HG02973 (cell line): ENCODE measurements around the gene PDE8A.

Experiments used
- ATAC-seq: cut with Tn5 transposase; IDR thresholded peaks from one replicate; pipeline ENCODE4 v1.9.1; 2021; ENCODE audit warnings: moderate library complexity; ENCODE audit not compliant: unreplicated experiment

Gene PDE8A

GRCh38 chr15:85071061-85071460 lies 89.4 kb downstream of the PDE8A start:
- no peak for ATAC-seq

GRCh38 chr15:85071504-85071903 lies 89.8 kb downstream of the PDE8A start:
- no peak for ATAC-seq

DNA sequence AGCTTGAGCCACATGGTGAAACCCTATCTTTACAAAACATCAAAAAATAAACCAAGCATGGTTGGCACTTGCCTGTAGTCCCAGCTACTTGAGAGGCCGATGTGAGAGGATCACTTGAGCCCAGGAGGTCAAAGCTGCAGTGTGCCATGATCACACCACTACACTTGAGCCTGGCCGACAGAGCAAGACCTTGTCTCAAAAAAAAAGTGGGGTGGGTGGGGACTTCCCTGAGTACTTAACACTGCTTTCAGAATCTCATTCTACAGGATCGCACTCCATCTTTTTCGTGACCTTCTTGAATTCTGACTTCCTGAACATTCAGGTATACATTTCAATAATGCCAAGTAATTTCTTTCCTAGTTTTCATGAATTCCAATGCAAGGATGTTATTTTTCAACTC lies 91.3 kb downstream of the PDE8A start:
- ATAC-seq: no peak

- peak; percentile 98 for ATAC-seq
Observed at GRCh38 chr15:85073556-85074194, 92.0 kb downstream of the PDE8A start.

GRCh38 chr15:85086855-85087254 lies 105.2 kb downstream of the PDE8A start:
- ATAC-seq: no peak

GRCh38 chr15:85088300-85088699 lies 106.6 kb downstream of the PDE8A start:
- no peak for ATAC-seq

DNA sequence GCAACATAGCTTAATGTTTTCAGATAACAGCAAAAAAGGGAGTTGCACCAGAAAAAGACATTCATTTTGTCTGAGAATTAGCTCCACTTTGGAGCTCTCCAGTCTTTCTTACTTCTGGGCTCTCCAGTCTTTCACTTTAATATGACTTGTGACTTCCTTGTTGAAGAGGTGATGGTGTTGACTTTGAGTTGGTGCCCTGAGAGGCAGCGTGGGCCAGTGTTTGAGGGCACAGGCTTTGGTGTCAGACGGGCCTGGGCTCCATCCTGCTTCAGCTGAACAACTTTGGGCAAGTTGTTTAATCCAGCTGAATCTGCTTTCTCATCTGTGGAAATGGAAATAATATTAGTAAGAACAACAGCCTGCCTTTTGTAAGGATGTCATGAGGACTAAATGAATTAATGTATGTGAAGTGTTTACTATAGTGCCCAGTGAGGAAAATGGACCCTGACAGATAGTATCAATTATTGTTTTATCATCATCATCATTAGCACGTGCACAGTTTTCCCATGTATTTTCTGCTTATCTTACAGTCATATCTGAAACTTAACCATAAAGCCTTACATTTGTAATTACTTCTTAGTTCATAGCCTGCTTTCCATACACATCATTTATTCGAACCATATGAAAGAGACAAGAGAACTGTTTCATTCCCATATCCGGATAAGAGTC lies 108.4 kb downstream of the PDE8A start:
- no peak for ATAC-seq

DNA sequence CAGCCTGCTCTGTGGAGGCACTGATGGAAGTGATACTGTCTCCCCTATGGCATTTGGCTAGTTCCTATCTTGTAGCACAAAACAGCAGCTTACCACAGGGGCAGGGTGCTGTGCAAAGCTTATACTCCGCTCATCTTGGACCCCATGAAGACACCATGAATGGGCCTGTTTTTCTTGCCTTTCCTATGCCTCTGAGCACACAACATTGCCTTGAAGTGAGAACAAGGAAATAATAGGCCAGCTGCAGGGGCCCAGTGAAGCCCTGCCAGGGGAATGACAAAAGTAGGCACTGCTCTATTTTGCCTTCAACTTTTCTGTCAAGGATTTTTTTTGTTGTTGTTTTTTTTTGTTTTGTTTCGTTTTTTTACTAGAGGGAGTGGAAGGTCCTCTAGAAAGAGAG lies 110.3 kb downstream of the PDE8A start:
- ATAC-seq: no peak

DNA sequence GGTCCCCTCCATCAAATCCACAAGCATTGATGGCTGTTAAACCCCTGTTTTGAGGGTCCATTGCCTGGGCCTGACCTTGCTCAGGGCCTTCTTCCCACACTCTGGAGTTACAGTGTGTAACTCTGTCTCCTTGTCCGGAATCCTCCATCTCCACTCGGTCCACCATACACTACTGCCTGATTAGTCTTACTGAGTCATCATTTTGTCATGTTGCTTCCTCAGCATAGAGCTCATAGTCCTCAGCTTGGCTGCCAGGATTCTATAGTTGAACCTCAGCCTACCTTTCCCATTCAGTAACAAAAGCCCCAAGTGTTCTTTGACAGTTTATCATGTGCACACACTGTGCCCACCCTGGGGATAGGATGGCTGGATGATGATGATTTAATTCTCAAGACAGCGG lies 113.0 kb downstream of the PDE8A start:
- no peak for ATAC-seq

- no peak for ATAC-seq
Observed at GRCh38 chr15:85095566-85095965, 113.9 kb downstream of the PDE8A start.

- ATAC-seq: no peak
Observed at GRCh38 chr15:85097250-85097649, 115.6 kb downstream of the PDE8A start.

GRCh38 chr15:85097725-85098124 lies 116.1 kb downstream of the PDE8A start:
- ATAC-seq: no peak

- no peak for ATAC-seq
Observed at GRCh38 chr15:85099195-85099803, 117.6 kb downstream of the PDE8A start.

DNA sequence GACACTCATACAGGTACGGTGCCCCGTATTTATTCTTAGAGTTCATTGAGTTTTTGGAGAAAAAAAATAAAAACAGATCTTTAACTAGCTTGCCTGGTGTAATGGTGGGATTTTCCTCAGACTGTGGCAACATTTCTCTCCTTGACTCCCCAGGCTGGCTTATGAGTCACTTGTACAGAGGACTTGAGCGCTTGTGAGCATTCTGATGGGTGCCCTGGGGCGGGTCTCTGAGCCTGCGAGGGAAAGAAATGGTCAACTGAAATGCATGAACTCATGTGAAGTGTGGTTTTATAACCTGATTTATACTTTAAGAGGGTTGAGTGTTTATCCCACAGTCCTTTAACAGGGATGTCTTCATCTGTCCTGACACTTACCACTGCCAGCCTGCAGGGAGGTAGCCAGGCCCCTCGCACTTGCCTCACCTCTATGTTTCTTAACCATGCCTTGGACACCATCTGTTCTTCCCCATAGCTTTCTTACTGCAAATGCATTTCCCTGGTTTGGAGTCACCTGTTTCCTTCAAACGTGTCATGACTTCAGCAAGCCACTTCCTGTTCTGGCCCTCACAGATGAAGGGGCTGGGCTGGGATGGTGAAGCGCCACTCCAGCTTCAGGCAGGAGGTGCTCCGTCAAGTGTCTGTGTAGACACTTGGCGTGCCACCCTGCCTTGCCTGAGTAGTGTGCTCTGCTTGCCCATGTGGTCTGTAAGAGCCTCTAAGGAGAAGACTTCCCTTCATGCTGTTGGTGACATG lies 118.7 kb downstream of the PDE8A start:
- no peak for ATAC-seq

DNA sequence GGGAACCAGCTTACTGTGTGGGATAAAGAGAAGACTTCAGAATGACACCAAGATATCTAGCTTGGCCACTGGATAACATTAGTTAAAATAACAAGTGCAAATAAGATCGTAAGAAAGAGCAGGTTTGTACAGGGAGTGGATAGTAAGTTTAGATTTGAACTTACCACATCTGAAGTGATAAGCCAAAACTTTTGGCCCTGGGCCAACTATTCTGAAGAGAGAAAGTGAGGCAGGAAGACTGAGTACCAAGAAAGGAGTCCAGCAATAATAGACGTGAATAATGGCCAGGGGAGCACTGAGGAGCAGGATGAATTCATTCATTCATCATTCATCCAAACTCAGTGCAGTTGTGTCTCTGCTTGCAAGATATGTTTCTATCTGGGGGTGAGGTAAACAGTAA lies 122.9 kb downstream of the PDE8A start:
- no peak for ATAC-seq

- no peak for ATAC-seq
Observed at GRCh38 chr15:85108136-85108535, 126.5 kb downstream of the PDE8A start.

DNA sequence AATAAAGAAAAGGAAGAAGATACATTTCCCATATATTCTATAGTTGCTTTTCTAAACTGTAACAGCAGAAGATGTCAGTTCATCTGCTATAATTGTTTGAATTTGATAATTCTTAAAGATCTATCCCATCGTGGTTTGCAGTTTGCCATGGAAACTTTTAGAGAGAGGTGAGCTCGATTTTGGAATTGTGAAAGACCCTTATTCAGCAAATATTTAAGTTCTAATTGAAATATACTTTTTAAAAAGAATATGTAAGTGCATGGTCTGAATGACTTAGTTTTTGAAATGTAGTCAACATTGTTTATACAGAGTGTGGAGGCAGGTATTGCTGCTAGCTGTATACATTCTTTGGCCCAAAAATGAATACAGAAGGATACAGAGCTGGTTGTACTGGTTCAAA lies 127.7 kb downstream of the PDE8A start:
- no peak for ATAC-seq

- no peak for ATAC-seq
Observed at GRCh38 chr15:85112997-85113396, 131.3 kb downstream of the PDE8A start.

DNA sequence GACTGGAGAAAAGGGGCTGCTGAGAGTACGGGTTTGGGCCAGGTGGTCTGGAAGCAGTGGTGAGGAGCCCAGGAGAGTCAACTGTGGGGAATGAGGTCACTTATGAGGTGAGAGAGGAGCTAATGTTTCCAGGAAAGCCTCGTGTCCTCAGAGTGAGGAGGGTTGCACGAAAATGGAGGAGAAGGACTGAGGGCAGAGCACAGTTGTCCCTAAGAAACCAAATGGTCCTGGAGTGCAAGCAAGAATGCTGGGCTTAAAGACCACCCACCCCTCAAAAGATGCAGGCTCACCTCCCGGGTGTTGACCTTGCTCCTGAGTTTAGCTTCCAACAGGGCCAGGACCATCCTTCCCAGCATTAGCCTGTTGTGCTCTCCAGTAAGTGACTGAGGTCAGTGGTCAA lies 133.2 kb downstream of the PDE8A start:
- no peak for ATAC-seq

DNA sequence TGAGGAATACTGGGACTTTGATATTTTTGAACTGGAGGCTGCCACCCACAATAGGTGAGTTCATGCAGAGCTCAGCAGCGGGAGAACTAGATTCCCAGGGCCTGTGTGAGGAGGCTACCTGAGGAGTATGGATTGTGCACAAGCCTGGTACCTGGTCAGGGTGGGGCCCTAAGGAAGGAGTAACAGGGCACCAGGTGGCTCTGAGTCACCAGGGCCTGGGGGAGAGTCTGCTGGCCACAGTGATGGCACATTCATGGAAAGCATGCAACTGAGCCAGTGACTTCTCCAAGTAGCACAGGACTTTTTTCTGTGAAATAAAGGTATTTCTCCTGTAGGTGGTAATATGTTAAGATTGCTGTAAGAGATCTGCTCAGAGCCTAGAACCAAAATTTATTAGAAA lies 134.4 kb downstream of the PDE8A start:
- ATAC-seq: no peak

- ATAC-seq: no peak
Observed at GRCh38 chr15:85116494-85116893, 134.8 kb downstream of the PDE8A start.
